ENCODE data around the gene IRX3.
A peak's percentile ranks its signal among the peaks of the same experiment; 100 is the strongest.

Gene IRX3

DNA sequence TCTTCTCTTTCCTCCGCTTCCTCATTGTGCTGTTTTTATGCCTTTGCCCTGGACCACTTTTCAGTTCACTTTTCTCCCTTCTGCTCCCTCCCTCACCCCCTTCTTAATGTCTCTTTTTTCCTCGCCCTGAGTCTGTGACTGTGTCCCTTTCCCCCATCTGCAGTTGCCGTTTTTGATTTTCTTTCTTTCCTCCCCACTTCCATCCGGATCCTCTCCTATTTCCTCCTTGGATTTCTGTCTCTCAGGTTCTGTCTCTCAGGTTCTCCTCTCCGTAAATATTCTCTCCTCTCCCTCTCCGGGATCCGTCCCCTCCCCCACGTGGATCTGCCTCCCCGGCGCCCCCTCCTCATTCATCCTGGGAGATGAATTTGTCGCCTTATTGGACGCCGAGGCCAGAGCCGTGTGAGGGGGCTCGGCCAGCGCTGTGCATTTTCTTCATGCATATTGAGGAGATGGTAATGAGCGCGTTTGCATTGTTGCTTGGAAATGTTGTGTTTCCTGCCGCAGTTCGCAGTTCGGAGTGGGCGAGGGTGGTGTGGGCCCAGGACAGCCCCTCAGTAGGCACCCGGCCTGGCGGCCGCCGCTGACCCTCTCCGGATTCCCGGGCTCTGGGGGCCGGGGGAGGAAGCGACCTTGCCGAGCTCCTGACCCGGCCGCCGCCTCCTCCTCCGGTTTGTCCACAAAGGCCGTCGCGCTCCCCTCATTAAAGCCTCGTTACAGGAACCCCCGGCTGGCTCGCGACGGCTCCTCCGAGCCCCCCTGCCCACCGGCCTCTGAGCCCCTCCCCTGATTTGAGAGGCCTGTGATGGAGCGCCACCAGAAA is 4.5 kb upstream of the IRX3 start:
- no peak for FAIRE-seq
- no peak for DNase-seq (ENCODE audit: low spot score)

DNA sequence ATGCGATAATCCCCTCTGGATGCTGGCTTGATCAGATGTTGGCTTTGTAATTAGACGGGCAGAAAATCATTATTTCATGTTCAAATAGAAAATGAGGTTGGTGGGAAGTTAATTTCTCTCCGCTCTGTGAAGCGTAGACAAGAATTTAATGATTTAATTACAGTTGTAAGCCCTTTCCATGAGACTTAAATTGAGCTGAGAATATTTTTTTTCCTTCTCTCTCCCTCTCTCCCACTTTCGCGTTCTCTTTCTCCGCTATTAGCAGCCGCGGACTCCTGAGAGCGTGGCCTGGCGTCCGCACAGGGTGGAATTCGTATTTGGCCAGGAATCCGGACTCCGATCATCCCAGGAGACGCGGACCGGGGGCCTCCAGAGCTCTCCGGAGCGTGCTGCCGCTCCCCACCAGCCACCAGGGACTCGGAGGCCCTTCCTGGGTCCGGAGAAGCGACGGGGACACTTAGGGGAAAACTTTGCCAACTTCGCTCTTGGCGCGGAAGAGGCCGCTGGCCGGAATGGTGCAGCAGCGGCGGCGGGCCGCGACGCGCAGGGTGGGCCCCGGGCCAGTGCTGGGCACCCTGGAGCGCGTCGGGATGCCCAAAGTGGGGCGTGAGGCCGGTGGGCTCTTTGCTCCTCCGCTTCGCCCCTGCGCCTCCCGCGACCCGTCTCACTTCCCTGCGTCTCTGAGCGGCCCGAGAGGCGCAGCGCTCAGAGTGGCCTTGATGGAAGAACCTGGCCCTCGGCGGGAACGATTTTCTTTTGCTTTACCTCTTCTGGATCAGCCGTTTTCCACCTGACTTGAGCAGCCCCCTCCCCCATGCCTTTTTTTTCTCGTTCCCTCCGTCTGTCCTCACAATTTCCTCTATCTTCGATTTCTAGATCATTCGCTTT is 3.6 kb upstream of the IRX3 start:
- FAIRE-seq = no peak
- no peak for DNase-seq (ENCODE audit: low spot score)

DNA sequence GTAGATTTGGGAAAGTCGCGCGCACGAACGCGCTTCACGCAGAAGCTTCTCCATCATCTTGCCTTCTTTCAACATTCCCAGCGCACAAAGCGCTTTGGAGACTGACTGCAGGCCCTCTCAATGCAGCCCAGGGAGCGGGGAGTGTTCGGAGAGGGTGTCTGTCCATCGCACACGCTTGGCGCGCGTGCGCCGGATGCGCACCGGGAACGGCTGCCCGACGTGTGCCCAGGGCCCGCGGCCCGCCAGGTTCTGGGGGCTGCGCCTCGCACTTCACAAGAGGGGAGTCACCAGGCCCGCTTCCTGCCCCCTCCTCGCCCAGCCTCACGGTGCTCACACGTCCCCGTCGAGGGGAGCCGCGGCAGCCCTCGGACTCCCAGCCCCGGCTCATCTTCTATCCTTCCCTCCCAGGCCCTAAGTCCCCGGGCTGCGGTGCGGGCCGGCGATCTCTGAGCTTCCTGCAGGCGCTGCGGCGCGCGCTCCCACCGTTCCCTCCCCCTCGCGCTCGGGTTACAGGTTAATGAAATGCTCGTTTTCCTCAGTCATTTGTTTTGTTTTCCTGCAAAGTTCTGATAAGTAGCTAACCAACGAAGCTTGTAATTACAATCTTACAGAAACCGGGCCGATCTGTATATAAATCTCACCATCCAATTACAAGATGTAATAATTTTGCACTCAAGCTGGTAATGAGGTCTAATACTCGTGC is 2.8 kb upstream of the IRX3 start:
- no peak for FAIRE-seq
- DNase-seq (ENCODE audit: low spot score) = no peak

DNA sequence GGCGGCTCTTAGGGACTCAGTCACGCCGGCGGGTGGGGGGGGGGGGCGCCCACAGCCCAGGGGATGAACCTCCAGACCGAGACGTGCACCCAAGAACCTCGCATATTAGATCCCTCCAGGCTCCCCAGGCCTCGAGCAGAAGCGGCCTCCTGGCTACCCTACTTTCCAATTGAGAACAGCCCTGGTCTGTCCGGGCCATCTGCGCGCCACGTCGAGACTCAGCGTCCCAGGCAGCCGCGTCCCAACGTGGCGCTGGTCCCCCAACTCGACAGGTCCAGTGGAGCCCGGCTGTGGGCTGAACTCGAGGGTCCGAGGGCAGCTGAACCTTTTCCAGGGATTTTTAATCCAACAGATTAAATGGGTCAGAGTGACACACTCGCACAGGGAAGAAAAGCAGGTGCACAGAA is 2.3 kb upstream of the IRX3 start:
- FAIRE-seq (no peak), DNase-seq (ENCODE audit: low spot score) (no peak)

DNA sequence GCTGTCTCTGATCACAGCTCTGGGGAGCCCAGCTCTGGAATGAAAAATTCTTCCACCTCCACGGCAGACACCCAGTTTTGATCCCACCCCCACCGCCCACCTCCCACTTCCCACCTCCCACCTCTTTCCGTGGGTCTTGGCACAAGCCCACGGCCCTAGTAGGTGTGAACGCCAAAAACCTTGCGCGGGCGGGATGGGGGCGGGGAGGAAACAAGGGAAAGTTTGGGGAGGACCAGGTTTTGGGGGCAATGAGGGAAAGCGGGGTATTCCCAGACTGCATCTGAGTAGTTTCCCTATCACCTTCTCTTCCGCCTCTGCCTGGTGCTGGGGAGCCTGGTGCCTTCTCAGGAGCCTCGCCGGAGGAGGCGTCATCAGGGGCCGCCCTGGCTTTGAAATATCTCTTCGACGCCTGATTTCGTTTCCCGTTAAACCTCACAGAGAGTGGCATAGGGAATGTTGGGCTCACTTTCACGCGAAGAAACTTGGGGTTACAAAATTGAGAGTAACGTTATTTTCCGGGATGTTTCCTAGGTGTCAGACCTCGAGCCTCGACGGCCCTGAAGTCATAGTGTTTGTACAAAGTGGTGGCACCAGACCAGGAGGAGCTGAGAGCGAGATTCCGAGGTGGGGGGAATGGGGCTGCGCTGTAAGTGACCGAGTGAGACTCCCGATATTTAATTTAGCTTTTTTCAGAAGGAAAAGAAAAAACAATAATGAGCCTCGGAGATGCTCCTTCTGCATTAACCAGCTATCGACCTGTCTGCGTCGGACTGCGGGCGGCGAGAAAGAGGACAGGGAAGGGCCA is 1.6 kb upstream of the IRX3 start:
- DNase-seq (ENCODE audit: low spot score) (no peak), FAIRE-seq (no peak)

DNA sequence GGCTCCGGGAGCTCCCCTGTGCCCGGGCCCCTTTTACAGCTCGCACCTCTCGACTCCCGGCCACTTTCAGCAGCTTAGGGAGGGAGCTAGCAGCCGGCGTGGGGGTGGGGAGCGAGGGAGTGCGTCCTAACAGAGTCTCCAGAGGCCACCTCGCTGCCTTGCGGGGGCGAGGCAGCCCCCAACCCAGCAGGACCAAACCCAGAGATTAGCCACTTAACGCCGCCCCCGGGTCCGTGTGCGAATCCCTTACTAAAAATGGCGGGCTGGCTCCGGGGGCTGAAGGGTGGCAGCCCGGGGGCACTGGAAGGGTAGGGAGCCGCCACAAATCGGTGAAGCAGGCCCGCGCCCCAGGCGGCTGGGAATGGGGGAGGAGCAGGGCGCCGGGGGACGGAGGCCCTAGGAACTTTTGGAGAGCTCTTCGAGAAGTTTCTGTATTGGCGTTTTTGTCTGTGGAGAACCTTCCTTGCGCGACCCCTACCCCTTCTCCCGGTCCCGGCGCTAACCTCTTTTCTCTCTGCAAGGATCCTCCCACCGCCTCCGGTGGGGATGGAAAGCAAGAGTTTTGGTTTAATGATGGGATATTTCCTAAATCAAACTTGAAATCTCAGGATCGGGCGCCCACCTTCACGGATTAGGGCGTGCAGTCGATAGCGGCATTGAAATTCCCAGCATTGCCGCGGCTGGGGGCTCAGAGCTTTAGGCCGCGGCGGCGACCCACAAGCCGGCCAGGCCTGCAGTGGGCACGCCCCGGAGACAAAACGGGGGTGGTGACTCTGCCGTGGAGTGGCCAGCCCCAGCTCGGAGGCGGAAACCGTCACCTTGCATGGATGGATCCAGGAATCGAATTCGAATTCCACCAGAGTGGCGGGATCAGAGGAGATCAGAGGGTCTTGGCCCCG is 793 bp upstream of the IRX3 start:
- DNase-seq (ENCODE audit: low spot score) = peak; percentile 48
- FAIRE-seq = no peak

DNA sequence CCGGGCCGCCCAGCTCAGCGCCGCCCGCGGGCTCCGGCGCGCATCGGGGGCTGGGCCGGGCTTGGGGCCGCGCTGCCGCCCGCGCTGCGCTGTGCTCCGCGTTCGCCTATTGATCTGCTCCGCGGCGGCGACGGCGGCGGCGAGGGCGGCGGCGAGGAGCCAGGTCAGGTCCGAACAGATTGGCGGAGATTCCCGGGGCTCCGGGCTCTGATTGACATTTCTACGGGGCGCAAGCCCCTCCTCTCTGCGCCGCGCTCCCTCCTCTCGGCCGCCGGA is 559 bp downstream of the IRX3 start:
- DNase-seq (ENCODE audit: low spot score) (no peak), FAIRE-seq (no peak)

DNA sequence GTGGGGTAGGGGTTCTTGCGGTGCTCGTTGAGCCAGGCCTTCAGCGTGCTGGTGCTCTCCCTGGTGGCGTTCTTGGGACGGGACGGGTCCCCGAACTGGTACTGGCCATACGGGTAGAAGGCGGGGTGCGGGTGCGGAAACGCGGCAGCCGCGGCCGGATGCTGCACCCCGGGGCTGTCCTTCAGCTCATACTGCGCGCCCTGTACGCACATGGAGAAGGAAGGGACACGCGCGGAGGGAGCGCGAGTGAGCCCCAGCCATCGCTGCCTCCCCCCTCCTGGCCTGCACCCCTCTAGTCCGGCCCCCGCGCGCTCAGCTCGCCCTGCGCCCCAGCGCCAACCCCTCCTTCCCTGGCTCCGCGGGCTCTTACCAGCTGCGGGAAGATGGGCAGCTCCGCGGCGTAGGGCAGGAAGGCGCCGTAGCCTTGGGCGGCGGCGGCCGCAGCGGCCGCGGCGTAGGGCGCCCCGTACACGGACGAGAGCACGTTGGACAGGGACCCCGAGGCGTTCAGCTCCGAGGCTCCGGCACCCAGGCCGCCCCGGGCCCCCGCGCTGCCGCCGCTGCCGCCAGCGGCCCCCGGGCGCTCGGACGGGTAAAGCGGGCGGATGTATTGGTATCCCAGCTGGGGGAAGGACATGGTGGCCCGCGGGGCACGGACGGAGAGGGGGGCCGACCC is 1.0 kb downstream of the IRX3 start:
- no peak for DNase-seq (ENCODE audit: low spot score)
- no peak for FAIRE-seq

DNA sequence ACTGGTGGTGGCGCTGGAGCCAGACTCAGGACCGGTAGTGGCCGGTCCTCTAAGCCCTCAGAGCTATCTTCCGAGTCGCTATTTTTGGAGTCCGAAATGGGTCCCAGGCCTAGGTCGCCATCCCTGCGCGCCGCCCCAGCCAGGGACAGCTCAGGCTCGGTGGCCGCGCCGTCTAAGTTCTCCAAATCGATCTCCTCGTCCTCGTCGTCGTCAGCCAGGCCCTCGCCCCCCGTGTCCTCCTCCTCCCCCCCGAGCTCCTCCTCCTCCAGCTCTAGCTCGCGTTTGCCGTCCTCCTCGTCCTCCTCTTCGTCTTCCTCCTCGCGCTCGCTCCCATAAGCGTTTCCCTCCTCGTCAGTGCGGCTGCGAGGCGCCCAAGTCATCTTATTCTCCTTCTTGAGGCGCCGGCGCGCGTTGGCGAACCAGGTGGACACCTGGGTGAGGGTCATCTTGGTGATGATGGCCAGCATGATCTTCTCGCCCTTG is 1.6 kb downstream of the IRX3 start:
- no peak for FAIRE-seq
- DNase-seq (ENCODE audit: low spot score) = no peak

DNA sequence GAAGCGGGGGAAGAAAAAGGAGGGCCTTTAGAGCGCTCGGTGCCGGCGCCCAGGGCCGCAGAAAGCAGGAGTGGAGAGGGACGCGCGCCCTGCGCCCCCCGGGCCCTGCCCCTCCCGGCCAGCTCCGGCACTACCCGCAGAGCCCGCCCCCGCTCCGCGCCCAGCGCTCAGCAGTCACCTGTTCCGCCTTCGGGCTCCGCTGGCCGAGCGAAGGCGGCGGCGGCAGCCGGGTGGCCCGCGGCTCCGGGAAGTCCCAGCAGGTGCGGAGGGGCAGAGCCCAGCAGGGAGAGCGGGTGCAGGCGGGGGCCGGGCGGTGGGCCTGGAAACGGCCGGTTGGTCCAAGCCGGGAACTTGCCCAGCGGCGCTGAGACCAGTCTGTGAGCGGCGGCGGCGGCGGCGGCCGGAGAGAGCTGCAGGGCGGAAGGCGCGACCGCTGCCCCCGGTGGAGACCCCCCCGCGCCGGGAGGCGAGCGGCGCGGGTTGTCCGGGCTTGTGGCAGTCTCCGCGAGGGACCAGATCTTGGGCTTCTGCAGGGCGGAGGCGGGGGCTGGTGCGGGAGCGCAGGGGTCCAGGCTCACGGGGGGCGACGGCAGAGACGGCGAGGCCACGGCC is 2.2 kb downstream of the IRX3 start:
- FAIRE-seq = no peak
- no peak for DNase-seq (ENCODE audit: low spot score)

DNA sequence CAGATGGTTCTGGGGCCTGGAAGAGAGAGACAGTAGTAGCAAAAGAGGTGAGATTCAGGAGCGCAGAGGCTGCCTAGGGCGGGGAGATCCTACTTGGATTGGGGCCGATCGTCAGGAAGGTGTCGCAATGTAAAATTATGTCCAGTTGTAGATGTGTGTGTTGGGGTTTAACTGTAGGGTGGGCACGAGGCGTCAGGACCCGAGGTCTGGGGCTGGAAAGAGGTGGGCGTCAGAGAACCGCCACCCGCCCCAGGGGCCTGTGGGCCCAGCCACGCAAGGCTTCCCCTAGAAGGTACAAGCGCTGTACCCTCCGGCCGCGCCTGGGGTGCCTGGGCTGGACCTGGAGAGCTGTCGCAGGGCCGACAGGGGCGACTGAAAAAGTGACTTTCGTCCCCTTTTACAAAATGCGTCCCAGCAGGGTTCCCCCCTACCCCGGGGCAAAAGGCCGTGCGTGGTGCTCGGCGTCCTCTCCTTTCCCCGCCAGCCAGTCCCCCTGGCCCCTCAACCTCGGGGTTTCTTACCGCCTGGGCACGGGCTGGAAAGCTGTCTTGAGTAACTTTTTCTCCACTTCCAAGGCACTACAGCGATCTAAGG is 2.8 kb downstream of the IRX3 start:
- no peak for DNase-seq (ENCODE audit: low spot score)
- FAIRE-seq = no peak

DNA sequence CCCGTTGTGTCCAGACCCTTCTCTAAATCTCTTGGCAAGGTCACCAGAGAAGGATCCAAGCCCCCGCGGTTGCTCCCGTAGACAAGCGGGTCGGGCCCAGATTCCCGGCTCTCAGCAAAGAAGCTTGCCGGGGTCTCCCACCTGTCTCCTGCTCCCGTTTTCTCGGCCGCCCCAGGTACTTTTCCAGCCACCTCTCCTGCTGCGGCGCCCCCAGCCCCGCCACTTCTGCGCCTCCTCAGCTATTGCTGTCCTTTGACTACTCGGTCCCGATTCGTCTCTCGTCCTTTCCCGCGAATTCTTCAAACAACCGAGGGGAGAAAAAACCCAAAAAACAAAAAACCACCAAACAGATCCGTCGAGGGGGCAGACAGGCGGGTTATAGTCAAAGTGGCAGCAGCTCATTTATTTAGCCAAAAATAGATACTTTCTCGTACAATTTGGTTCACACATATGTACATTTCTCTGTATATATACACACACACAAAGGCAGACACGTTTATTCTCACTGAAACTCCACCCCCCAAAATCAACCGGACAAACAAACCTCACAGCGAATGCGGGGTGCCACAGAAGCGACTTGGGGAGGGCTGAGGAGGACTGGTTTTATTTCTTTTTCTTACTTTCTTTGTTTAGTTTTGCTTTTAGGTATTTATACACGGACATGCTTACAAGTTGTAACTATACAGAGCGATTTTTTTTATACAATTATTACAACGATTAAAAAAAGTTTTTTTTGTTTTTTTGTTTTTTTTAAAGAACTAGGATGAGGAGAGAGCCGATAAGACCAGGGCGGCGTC is 3.5 kb downstream of the IRX3 start:
- FAIRE-seq = no peak
- no peak for DNase-seq (ENCODE audit: low spot score)

DNA sequence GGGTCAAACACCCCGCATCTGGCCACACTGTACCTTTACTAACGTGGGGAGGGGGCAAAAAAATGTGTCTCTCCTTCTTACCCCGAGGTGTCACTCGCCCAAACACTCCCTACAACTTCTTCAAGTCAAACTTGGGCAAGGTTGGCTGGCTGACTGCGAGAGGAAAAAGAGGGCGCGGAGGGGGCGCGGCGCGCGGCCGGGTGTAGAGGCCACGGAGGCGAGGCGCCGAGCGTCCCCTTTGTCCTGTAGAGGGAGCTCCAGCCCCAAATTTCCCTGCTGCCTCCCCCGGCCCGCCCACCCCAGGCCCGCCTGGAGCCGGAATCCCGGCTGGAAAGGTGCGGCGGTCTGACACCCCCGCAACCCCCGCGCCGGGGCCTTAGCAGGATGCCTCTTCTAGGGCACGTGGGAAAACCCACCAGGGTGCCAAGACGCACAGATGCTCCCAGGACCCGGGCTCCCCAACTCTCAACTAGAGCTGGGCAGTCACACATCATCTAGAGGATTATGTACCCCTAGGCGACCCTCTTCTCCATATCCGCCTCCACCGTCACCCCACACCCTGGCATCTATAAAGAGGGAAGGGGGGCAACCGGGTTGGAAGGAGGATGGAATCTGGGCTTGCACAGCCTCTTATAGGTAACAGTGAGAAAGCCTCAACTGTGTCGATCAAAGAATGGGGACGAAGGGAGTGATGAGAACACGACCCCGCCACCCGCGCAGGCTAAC is 4.2 kb downstream of the IRX3 start:
- FAIRE-seq (no peak), DNase-seq (ENCODE audit: low spot score) (peak; percentile 31)

DNA sequence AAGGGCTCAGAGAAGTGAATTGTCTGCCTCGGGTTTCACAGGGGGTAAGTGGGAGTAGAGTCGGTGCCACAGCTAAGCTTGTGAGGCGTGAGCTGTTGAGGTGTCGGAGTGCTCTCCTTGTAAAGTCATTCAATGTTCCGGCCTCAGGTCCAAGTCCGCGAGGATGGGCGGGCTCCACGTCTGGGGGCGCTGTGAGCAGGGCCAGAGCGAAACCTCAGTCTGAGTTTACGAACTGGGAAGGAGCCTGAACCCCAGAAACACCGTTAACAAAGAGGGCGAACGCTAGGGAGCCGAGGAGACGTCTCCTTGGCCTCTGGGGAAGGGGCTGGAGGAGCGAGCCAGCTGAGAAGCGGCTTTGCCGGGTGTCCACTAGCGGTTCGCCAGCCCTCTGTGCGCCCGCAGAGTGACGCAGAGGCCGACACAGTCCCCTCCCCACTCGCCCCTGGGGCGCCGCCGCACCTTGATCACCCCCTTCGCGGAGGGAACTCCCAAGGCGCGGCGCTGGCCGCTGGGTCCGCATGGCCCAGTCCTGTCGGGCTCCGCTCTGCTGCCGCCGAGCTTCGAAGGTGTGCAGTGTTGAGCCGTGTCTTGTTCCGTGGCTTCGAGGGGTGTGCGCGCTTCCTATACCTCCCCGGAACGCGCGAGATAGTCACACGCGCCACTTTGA is 4.9 kb downstream of the IRX3 start:
- no peak for FAIRE-seq
- no peak for DNase-seq (ENCODE audit: low spot score)

DNA sequence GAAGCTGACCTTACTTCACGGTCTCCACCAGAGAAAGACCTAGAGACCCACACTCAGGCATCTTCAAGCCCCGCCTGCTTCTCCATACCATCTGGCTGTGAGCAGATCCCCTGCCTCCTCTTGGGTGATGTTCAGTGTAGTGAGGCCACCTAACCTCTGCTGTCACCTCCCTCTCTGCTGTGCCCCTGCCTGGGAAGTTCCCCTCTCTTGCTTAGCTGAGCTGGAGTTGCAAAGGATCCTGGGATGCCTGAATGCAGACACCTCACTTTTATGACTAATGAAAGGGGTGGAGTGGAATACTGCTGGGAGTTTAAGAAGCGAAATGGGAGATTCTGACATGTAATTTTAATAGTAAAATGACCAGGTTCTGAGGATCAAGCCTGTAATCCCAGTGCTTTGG is 5.8 kb downstream of the IRX3 start:
- no peak for FAIRE-seq
- DNase-seq (ENCODE audit: low spot score) = no peak

DNA sequence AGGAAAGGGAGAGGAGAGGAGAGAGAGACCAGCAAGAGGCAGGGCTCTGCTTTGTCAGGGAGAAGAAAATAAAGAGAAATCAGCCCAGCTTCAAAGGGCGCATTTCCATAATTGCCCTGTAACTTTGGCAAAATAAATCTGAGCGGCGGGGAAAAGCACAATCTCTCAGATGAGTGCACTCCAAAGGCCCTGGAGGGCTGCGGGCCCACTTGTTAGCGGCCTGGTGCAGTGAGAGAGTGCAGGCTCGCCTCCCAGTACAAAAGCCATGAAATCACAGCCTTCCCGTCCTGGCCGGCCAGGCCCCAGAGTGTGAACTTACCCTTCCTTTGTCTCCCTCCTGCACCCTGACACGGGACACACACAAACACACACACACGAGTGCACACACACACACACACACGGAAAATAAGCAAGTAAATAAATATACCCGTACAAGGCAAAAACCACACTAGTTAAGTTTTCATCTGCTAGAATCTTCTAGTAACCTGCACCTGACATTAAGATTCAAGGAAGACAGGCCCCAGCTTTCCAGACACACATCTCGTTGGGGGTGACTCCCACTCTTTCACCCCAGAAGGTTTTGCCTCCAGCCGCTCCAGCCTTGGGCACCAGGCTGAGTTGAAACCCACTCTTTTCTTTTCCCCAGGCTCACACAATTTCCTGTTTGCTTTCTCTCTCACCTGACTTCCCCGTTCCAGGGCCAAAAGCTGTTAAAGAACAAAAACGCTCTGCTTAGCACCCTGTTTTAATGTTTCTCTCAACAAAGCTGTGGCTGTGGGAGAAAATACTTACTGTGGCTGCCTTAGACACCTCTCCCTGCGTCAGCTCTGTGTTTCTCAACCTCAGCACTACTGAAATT is 8.5 kb downstream of the IRX3 start:
- DNase-seq (ENCODE audit: low spot score) = no peak

More for the DNA sequence above, 8.5 kb downstream of the IRX3 start:
- FAIRE-seq = no peak

Measured in urothelium cell line (cell line).